A673 (cell line): ENCODE measurements around the gene PLCD3. TPM values are rescaled to one million over a fixed set of nuclear protein-coding genes. Genes with fewer than 3 reads are reported as not detected.

Experiments used
- BruUV-seq: library from RNA; stranded (reverse); fragments of 400-500 nt; replicated peaks from 2 replicates; lab custom pipeline; 2021; lab: Mats Ljungman, UMichigan
- CTCF ChIA-PET: fragments of 300-600 bp; sonication (Branson Sonifier 250); formaldehyde crosslinking; loops from one replicate; lab custom pipeline; 2022; ENCODE audit warnings: antibody characterized with exemption; lab: Charles Lee
- POLR2A ChIA-PET: fragments of 300-600 bp; sonication (Branson Sonifier 250); formaldehyde crosslinking; loops from one replicate; lab custom pipeline; 2022; ENCODE audit warnings: antibody characterized with exemption; ENCODE audit not compliant: low non-redundant PET; lab: Charles Lee
- DNase-seq: peaks from one replicate; pipeline ENCODE4 v3.0.0-alpha.2; 2015; ENCODE audit warnings: low spot score
- H3K27ac ChIP-seq: fragments of 200-600 bp; sonication (generic); 2 replicates; pipeline ENCODE4 v1.5.1; 2016; ENCODE audit warnings: mixed run types, low read depth, mild to moderate bottlenecking, mixed read lengths, antibody characterized with exemption, low read length; ENCODE audit not compliant: poor library complexity, severe bottlenecking
- H3K27me3 ChIP-seq: fragments of 200-600 bp; sonication (generic); replicated peaks from 2 replicates; pipeline ENCODE4 v1.6.1; 2017; ENCODE audit warnings: mixed run types, low read depth, mild to moderate bottlenecking, mixed read lengths, antibody characterized with exemption, low read length; ENCODE audit not compliant: insufficient read depth, poor library complexity
- H3K36me3 ChIP-seq: fragments of 200-600 bp; sonication (generic); 2 replicates; pipeline ENCODE4 v1.6.1; 2016; ENCODE audit warnings: mixed run types, mild to moderate bottlenecking, mixed read lengths, antibody characterized with exemption, low read length; ENCODE audit not compliant: insufficient read depth, poor library complexity, severe bottlenecking
- H3K4me1 ChIP-seq: fragments of 200-600 bp; sonication (generic); 2 replicates; pipeline ENCODE4 v1.6.1; 2017; ENCODE audit warnings: mixed run types, mild to moderate bottlenecking, mixed read lengths, antibody characterized with exemption, low read length; ENCODE audit not compliant: insufficient read depth, poor library complexity, severe bottlenecking
- H3K4me3 ChIP-seq: fragments of 200-600 bp; sonication (generic); 2 replicates; pipeline ENCODE4 v1.5.1; 2016; ENCODE audit warnings: low read depth, mixed run types, mild to moderate bottlenecking, mixed read lengths, low read length; ENCODE audit not compliant: poor library complexity, severe bottlenecking
- H3K9me3 ChIP-seq: fragments of 200-600 bp; sonication (generic); 2 replicates; pipeline ENCODE4 v1.6.1; 2016; ENCODE audit warnings: mixed run types, low read depth, mild to moderate bottlenecking, mixed read lengths, antibody characterized with exemption, low read length; ENCODE audit not compliant: poor library complexity, severe bottlenecking
- EZH2 ChIP-seq: fragments of 200-600 bp; sonication (generic); IDR thresholded peaks from 2 replicates; pipeline ENCODE4 v1.6.1; 2017; ENCODE audit warnings: borderline replicate concordance, low read depth, mild to moderate bottlenecking, mixed read lengths, antibody characterized with exemption, low read length; ENCODE audit not compliant: poor library complexity, severe bottlenecking
- intact Hi-C: fragments of 100-400 bp; cut with micrococcal nuclease; formaldehyde crosslinking; loops from one replicate; pipeline ENCODE4 v1.10.0; 2022; ENCODE audit not compliant: unreplicated experiment
- total RNA-seq: library from RNA; stranded (reverse); gene quantifications from 2 replicates; pipeline ENCODE4 v1.2.3, GENCODE V29; 2021
- TF ChIP-seq, protein P1 (sequence below): fragments of 300-800, 200-600 bp; sonication (generic); conservative IDR thresholded peaks from 2 replicates; pipeline ENCODE4 v1.5.1; 2017; ENCODE audit warnings: low read depth, mild to moderate bottlenecking, antibody characterized with exemption, low read length, moderate library complexity, mixed read lengths

PLCD3 gene
- total RNA-seq, 1 experiment from 2014 or later, result 12.0 TPM

DNA sequence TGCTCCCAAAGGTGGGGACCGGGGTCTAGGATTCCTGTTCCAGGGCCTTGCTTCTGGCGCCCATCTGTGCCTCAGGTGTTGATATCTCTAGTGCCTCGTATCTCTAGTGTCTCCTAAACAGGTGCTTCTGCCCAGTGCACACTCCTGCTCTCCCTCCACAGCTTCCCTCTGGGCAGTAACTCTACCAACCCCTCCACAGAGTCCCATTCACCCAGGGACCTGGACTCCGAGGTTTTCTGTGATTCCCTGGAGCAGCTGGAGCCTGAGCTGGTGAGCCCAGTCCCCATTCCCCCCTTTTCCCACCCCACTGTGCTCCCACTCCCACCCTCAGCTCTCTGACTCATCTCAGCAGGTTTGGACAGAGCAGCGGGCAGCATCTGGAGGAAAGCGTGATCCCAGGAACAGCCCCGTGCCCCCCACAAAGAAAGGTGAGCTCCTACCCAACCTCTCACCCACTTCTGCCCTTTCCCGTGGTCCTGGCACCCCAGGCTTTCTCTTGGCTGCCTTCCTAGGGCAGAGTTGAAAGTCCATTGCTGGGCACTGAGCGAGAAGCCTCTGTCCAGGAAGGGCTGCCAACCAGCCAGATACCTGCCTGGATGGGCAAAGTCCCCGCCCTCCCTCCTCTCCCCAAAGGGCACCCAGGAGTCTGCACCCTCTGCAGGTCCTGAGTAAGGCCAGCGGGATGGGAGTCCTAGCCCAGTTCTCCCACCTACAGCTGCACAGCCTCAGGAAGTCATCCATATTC lies 5.4 kb upstream of the PLCD3 start:
- H3K9me3 ChIP-seq, result no peaks in the 10 kb centered on the region
- no peak for DNase-seq
- H3K4me1 ChIP-seq, result no peaks in the 10 kb centered on the region
- BruUV-seq, result no TSS peak
- no peaks in the 10 kb centered on the region for H3K36me3 ChIP-seq
- intact Hi-C loops, result loop anchor here (10.0 kb wide), 1 partner anchor 247 kb away; no protein-coding TSS in a partner anchor
- POLR2A ChIA-PET, result no interaction called here
- CTCF ChIA-PET, result no interaction called here
- TF ChIP-seq EZH2, result no peak
- TF ChIP-seq, protein P1, sequence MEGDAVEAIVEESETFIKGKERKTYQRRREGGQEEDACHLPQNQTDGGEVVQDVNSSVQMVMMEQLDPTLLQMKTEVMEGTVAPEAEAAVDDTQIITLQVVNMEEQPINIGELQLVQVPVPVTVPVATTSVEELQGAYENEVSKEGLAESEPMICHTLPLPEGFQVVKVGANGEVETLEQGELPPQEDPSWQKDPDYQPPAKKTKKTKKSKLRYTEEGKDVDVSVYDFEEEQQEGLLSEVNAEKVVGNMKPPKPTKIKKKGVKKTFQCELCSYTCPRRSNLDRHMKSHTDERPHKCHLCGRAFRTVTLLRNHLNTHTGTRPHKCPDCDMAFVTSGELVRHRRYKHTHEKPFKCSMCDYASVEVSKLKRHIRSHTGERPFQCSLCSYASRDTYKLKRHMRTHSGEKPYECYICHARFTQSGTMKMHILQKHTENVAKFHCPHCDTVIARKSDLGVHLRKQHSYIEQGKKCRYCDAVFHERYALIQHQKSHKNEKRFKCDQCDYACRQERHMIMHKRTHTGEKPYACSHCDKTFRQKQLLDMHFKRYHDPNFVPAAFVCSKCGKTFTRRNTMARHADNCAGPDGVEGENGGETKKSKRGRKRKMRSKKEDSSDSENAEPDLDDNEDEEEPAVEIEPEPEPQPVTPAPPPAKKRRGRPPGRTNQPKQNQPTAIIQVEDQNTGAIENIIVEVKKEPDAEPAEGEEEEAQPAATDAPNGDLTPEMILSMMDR, result no peak
- no peak overlapping the region for H3K4me3 ChIP-seq
- H3K27me3 ChIP-seq, result no peaks in the 10 kb centered on the region
- H3K27ac ChIP-seq, result no peak overlapping the region

DNA sequence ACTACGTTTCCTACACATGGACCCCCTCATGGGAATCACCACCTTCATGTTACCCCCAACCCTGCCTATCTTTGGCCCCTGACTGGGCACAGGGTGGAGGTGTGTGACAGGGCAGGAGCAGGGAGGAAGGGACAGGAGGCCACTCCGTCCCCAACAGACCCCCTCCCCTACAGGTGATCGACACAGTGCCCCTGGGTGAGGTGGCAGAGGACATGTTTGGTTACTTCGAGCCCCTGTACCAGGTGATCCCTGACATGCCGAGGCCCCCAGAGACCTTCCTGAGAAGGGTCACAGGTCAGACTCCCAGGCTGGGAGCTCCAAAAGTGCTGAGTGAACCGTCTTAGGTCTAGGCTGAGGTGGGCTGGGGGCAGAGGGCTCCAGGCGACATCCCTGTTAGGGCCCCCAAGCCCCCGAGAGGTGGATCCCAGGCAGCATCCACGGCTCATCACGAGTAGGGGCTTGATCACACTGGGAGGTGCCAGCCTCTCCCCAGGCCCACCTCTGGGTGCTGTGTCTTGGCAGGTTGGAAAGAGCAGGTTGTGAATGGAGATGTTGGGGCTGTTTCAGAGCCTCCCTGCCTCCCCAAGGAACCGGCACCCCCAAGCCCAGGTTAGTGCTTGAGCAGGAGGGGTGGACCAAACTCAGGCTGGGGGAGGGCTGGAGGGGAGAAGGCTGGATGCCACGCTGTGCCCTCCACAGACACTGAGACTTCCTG lies 4.7 kb upstream of the PLCD3 start:
- DNase-seq, result no peak
- TF ChIP-seq, protein P1, result no peak
- no peak for TF ChIP-seq EZH2
- H3K9me3 ChIP-seq, result no peaks in the 10 kb centered on the region
- no peaks in the 10 kb centered on the region for H3K36me3 ChIP-seq
- no TSS peak for BruUV-seq
- no peak overlapping the region for H3K27ac ChIP-seq
- intact Hi-C loops, result loop anchor here (10.0 kb wide), 1 partner anchor 248 kb away; no protein-coding TSS in a partner anchor
- POLR2A ChIA-PET, result no interaction called here
- H3K27me3 ChIP-seq, result no peaks in the 10 kb centered on the region
- H3K4me1 ChIP-seq, result no peaks in the 10 kb centered on the region
- CTCF ChIA-PET, result no interaction called here
- H3K4me3 ChIP-seq, result no peak overlapping the region

DNA sequence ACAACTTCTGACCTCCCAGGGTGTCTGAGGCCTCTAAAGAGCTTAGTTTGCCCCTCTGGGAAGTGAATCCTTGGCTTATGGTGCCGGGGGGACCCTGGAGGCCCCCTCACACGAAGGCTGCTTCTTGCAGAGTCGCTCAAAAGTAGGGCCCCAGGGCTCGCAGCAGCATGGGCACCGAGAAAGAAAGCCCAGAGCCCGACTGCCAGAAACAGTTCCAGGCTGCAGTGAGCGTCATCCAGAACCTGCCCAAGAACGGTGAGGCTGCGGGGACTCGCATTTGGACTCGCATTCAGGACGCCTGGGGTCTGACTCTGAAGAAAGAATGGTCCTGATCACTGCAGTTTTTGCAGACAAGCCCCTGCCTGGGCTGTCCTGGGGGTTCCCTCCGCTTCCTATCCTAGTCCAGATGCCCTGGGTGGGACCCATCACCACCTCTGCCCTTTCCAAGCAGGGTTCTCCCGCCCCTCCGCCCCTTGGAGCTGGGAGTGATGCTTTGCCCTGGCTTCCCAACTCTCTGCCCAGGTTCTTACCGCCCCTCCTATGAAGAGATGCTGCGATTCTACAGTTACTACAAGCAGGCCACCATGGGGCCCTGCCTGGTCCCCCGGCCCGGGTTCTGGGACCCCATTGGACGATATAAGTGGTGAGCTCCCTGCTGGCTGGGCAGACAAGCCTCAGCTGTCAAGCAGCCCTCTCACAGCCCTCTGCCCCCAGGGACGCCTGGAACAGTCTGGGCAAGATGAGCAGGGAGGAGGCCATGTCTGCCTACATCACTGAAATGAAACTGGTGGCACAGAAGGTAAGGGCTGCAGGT lies 3.9 kb upstream of the PLCD3 start:
- Histone ChIP-seq H3K4me1 (no peaks in the 10 kb centered on the region), H3K27me3 (no peaks in the 10 kb centered on the region), H3K4me3 (peak overlapping the region; percentile 54), H3K36me3 (no peaks in the 10 kb centered on the region), H3K27ac (peak overlapping the region; percentile 42), H3K9me3 (no peaks in the 10 kb centered on the region)
- BruUV-seq, result no TSS peak
- POLR2A ChIA-PET, result no interaction called here
- CTCF ChIA-PET, result interaction anchor here (0.5 to 1.7 kb wide), 20 partner anchors 8 to 361 kb away, joined by 3 to 45 read pairs (median 6); partner anchors contain the start of genes HEXIM1, HEXIM2 and NMT1
- no peak for DNase-seq
- no peak for TF ChIP-seq EZH2
- TF ChIP-seq, protein P1, result no peak
- intact Hi-C loops, result loop anchor here (1.0 to 10.0 kb wide), 2 partner anchors 61 to 249 kb away; no protein-coding TSS in a partner anchor
